SU-DHL-6 (cell line): Measurements from ENCODE around the gene VWA3A.

Experiments
- H2AFZ ChIP-seq: fragments of 200-600 bp; sonication (generic); 2 replicates; pipeline ENCODE4 v1.6.1; 2014; ENCODE audit warnings: low read depth, mild to moderate bottlenecking, moderate library complexity, mixed read lengths, antibody characterized with exemption, low read length; ENCODE audit not compliant: severe bottlenecking
- H3F3A ChIP-seq: fragments of 200-600 bp; shearing (Covaris generic); 2 replicates; pipeline ENCODE4 v1.6.0; 2016; ENCODE audit warnings: antibody characterized with exemption, mild to moderate bottlenecking; ENCODE audit not compliant: insufficient read depth
- H3K27ac ChIP-seq: fragments of 200-600 bp; sonication (generic); 2 replicates; pipeline ENCODE4 v1.5.1; 2016; ENCODE audit warnings: low read depth, mild to moderate bottlenecking, low read length, moderate library complexity, mixed read lengths
- H3K27me3 ChIP-seq: fragments of 200-600 bp; sonication (generic), shearing (Covaris generic); 2 replicates; pipeline ENCODE4 v1.6.0; 2014; ENCODE audit warnings: mild to moderate bottlenecking, low read length
- H3K36me3 ChIP-seq: fragments of 200-600 bp; sonication (generic); 2 replicates; pipeline ENCODE4 v1.6.1; 2014; ENCODE audit warnings: mild to moderate bottlenecking, low read length, mixed read lengths
- H3K4me2 ChIP-seq: fragments of 300-600, 200-600 bp; shearing (Covaris generic), sonication (generic); 2 replicates; pipeline ENCODE4 v1.6.0; 2014; ENCODE audit warnings: low read length, low read depth, mild to moderate bottlenecking; ENCODE audit not compliant: poor library complexity, severe bottlenecking
- H3K4me3 ChIP-seq: fragments of 200-600 bp; sonication (generic); 2 replicates; pipeline ENCODE4 v1.5.1; 2014; ENCODE audit warnings: antibody characterized with exemption, low read length, mild to moderate bottlenecking, mixed read lengths; ENCODE audit not compliant: insufficient read depth, poor library complexity, severe bottlenecking
- H3K79me2 ChIP-seq: fragments of 200-600 bp; sonication (generic); 2 replicates; pipeline ENCODE4 v1.6.1; 2014; ENCODE audit warnings: mild to moderate bottlenecking, low read length, moderate library complexity; ENCODE audit not compliant: insufficient read depth
- H3K9ac ChIP-seq: fragments of 200-600 bp; sonication (generic); 2 replicates; pipeline ENCODE4 v1.7.0; 2014; ENCODE audit warnings: mild to moderate bottlenecking, low read length
- H3K9me2 ChIP-seq: fragments of 200-600 bp; sonication (generic); replicated peaks from 2 replicates; pipeline ENCODE4 v1.6.1; 2014; ENCODE audit warnings: low read length; ENCODE audit not compliant: insufficient read depth
- H3K9me3 ChIP-seq: fragments of 200-600 bp; sonication (generic); 2 replicates; pipeline ENCODE4 v1.6.1; 2014; ENCODE audit warnings: low read length, mixed read lengths; ENCODE audit not compliant: insufficient read depth
- H4K20me1 ChIP-seq: fragments of 200-600 bp; sonication (generic); 2 replicates; pipeline ENCODE4 v1.6.1; 2014; ENCODE audit warnings: low read depth, mild to moderate bottlenecking, antibody characterized with exemption, low read length, moderate library complexity, mixed read lengths
- CTCF ChIP-seq: fragments of 200-600 bp; sonication (generic); IDR thresholded peaks from one replicate; pipeline ENCODE4 v1.5.1; 2017; ENCODE audit warnings: antibody characterized with exemption, mild to moderate bottlenecking, low read length, moderate library complexity; ENCODE audit not compliant: insufficient read depth, poor library complexity, severe bottlenecking
- EZH2phosphoT487 ChIP-seq: fragments of 200-600 bp; sonication (generic), shearing (Covaris generic); conservative IDR thresholded peaks from 2 replicates; pipeline ENCODE4 v1.6.1; 2018; ENCODE audit warnings: mild to moderate bottlenecking, antibody characterized with exemption, low read length, moderate library complexity, mixed read lengths

VWA3A gene

GRCh38 chr16:22130528-22130927, 38.2 kb downstream of the VWA3A start:
- Histone ChIP-seq H2AFZ (no peak overlapping the region), H3K36me3 (no peaks in the 10 kb centered on the region), H3K79me2 (no peaks in the 10 kb centered on the region), H3K9me3 (no peaks in the 10 kb centered on the region), H3K27me3 (no peaks in the 10 kb centered on the region), H3K4me3 (no peak overlapping the region), H3K9me2 (no peaks in the 10 kb centered on the region), H3F3A (no peaks in the 10 kb centered on the region), H3K27ac (no peak overlapping the region), H4K20me1 (no peaks in the 10 kb centered on the region), H3K4me2 (no peak overlapping the region), H3K9ac (no peak overlapping the region)
- TF ChIP-seq EZH2phosphoT487 (no peak), CTCF (no peak)

- no peaks in the 10 kb centered on the region for H3K27me3 ChIP-seq
- H3K36me3 ChIP-seq = no peaks in the 10 kb centered on the region
- H3K27ac ChIP-seq = no peak overlapping the region
- no peak overlapping the region for H3K9ac ChIP-seq
- no peaks in the 10 kb centered on the region for H3F3A ChIP-seq
- H3K4me3 ChIP-seq = no peak overlapping the region
- H4K20me1 ChIP-seq = no peaks in the 10 kb centered on the region
- H3K9me3 ChIP-seq = no peaks in the 10 kb centered on the region
- H3K4me2 ChIP-seq = no peak overlapping the region
- no peaks in the 10 kb centered on the region for H3K9me2 ChIP-seq
- no peak overlapping the region for H2AFZ ChIP-seq
- no peaks in the 10 kb centered on the region for H3K79me2 ChIP-seq
- TF ChIP-seq EZH2phosphoT487 = no peak
- TF ChIP-seq CTCF = no peak
Measured at GRCh38 chr16:22132801-22133200, 40.5 kb downstream of the VWA3A start.

- no peaks in the 10 kb centered on the region for H3K36me3 ChIP-seq
- H3F3A ChIP-seq = no peaks in the 10 kb centered on the region
- H3K9ac ChIP-seq = no peak overlapping the region
- no peak overlapping the region for H3K4me3 ChIP-seq
- no peaks in the 10 kb centered on the region for H3K9me2 ChIP-seq
- H3K79me2 ChIP-seq = no peaks in the 10 kb centered on the region
- H3K27ac ChIP-seq = no peak overlapping the region
- H3K27me3 ChIP-seq = no peaks in the 10 kb centered on the region
- H4K20me1 ChIP-seq = no peaks in the 10 kb centered on the region
- no peak for TF ChIP-seq EZH2phosphoT487
- TF ChIP-seq CTCF = no peak
- no peak overlapping the region for H3K4me2 ChIP-seq
- H3K9me3 ChIP-seq = no peaks in the 10 kb centered on the region
- no peak overlapping the region for H2AFZ ChIP-seq
Measured at GRCh38 chr16:22138482-22138881, 46.1 kb downstream of the VWA3A start.

GRCh38 chr16:22139008-22139407, 46.7 kb downstream of the VWA3A start:
- H3K27ac ChIP-seq = no peak overlapping the region
- no peaks in the 10 kb centered on the region for H3K79me2 ChIP-seq
- no peaks in the 10 kb centered on the region for H3F3A ChIP-seq
- no peaks in the 10 kb centered on the region for H3K36me3 ChIP-seq
- no peak overlapping the region for H2AFZ ChIP-seq
- H3K9ac ChIP-seq = no peak overlapping the region
- no peak overlapping the region for H3K4me2 ChIP-seq
- no peaks in the 10 kb centered on the region for H4K20me1 ChIP-seq
- TF ChIP-seq CTCF = no peak
- no peak for TF ChIP-seq EZH2phosphoT487
- H3K27me3 ChIP-seq = no peaks in the 10 kb centered on the region
- no peak overlapping the region for H3K4me3 ChIP-seq
- no peaks in the 10 kb centered on the region for H3K9me2 ChIP-seq
- no peaks in the 10 kb centered on the region for H3K9me3 ChIP-seq
